Measurements from ENCODE around the gene JUN.

The JUN gene

GRCh38 chr1:58779801-58780382, 4.0 kb downstream of the JUN start:
- peaks cover 11% of the 10 kb centered on the region for H3K36me3 ChIP-seq (ENCODE audit: control insufficient read depth, insufficient read depth, low read length)
- H3K27me3 ChIP-seq (ENCODE audit: control insufficient read depth, insufficient read depth, low read length) = no peaks in the 10 kb centered on the region
- no peak overlapping the region for H3K9ac ChIP-seq (ENCODE audit: low read length)
- H3K27ac ChIP-seq (ENCODE audit: low read depth, low read length) = peak overlapping the region; percentile 67
- no peaks in the 10 kb centered on the region for H3K4me1 ChIP-seq (ENCODE audit: control insufficient read depth, insufficient read depth, low read length)
- H3K4me3 ChIP-seq (ENCODE audit: low read length) = peak overlapping the region; percentile 90

DNA sequence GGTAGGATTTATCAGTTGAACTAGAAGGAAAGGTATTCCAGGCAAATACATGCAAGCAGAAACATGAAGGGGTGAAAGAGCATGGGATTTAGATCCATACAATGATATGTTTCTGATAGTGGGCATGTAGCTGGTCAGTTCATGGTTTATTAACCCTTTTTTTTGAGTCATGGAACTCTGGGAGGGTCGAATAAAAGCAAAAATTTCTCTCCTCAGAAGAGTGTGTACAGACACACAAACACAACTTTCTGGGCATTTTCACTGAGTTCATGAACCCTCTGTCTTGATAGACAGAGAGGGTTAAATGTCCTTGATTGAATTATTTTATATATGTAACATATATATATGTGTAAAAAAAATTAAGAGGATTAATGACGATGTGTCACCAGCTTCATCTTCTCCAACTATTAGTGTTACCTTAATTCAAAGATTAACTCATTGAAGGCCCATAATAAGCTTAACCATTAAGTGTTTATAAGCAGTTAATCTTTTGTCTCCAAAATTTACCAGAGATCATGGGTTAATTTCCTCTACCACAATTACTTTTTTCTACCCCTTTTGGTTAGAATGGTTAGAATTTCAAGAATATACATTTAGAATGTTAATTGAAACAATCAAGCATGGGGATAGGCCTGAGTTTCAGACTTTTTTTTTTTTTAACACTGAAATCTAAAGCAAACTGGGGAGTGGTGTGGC, 4.6 kb downstream of the JUN start:
- Histone ChIP-seq H3K36me3 (ENCODE audit: control insufficient read depth, insufficient read depth, low read length) (peaks cover 11% of the 10 kb centered on the region), H3K27ac (ENCODE audit: low read depth, low read length) (peak overlapping the region; percentile 67), H3K4me1 (ENCODE audit: control insufficient read depth, insufficient read depth, low read length) (no peaks in the 10 kb centered on the region), H3K9ac (ENCODE audit: low read length) (no peak overlapping the region), H3K27me3 (ENCODE audit: control insufficient read depth, insufficient read depth, low read length) (no peaks in the 10 kb centered on the region), H3K4me3 (ENCODE audit: low read length) (no peak overlapping the region)

GRCh38 chr1:58778385-58779000, 5.4 kb downstream of the JUN start:
- Histone ChIP-seq H3K27me3 (ENCODE audit: control insufficient read depth, insufficient read depth, low read length) (no peaks in the 10 kb centered on the region), H3K4me3 (ENCODE audit: low read length) (no peak overlapping the region), H3K27ac (ENCODE audit: low read depth, low read length) (no peak overlapping the region), H3K9ac (ENCODE audit: low read length) (no peak overlapping the region), H3K36me3 (ENCODE audit: control insufficient read depth, insufficient read depth, low read length) (peaks cover 11% of the 10 kb centered on the region), H3K4me1 (ENCODE audit: control insufficient read depth, insufficient read depth, low read length) (peaks cover 5% of the 10 kb centered on the region)

- Histone ChIP-seq H3K36me3 (ENCODE audit: control insufficient read depth, insufficient read depth, low read length) (no peaks in the 10 kb centered on the region), H3K4me1 (ENCODE audit: control insufficient read depth, insufficient read depth, low read length) (peaks cover 10% of the 10 kb centered on the region), H3K9ac (ENCODE audit: low read length) (no peak overlapping the region), H3K27ac (ENCODE audit: low read depth, low read length) (peak overlapping the region; percentile 80), H3K4me3 (ENCODE audit: low read length) (no peak overlapping the region), H3K27me3 (ENCODE audit: control insufficient read depth, insufficient read depth, low read length) (no peaks in the 10 kb centered on the region)
These were observed 9.8 kb downstream of the JUN start for GRCh38 chr1:58774027-58774426.

GRCh38 chr1:58773406-58773840, 10.4 kb downstream of the JUN start:
- H3K9ac ChIP-seq (ENCODE audit: low read length) = no peak overlapping the region

GRCh38 chr1:58769809-58770320, 14.0 kb downstream of the JUN start:
- Histone ChIP-seq H3K4me1 (ENCODE audit: control insufficient read depth, insufficient read depth, low read length) (peaks cover 10% of the 10 kb centered on the region), H3K27ac (ENCODE audit: low read depth, low read length) (no peak overlapping the region), H3K36me3 (ENCODE audit: control insufficient read depth, insufficient read depth, low read length) (no peaks in the 10 kb centered on the region), H3K27me3 (ENCODE audit: control insufficient read depth, insufficient read depth, low read length) (no peaks in the 10 kb centered on the region), H3K4me3 (ENCODE audit: low read length) (no peak overlapping the region), H3K9ac (ENCODE audit: low read length) (no peak overlapping the region)

More at GRCh38 chr1:58773406-58773840, 10.4 kb downstream of the JUN start:
- Histone ChIP-seq H3K27ac (ENCODE audit: low read depth, low read length) (peak overlapping the region; percentile 80), H3K36me3 (ENCODE audit: control insufficient read depth, insufficient read depth, low read length) (no peaks in the 10 kb centered on the region), H3K4me3 (ENCODE audit: low read length) (no peak overlapping the region), H3K4me1 (ENCODE audit: control insufficient read depth, insufficient read depth, low read length) (peaks cover 10% of the 10 kb centered on the region), H3K27me3 (ENCODE audit: control insufficient read depth, insufficient read depth, low read length) (no peaks in the 10 kb centered on the region)

DNA sequence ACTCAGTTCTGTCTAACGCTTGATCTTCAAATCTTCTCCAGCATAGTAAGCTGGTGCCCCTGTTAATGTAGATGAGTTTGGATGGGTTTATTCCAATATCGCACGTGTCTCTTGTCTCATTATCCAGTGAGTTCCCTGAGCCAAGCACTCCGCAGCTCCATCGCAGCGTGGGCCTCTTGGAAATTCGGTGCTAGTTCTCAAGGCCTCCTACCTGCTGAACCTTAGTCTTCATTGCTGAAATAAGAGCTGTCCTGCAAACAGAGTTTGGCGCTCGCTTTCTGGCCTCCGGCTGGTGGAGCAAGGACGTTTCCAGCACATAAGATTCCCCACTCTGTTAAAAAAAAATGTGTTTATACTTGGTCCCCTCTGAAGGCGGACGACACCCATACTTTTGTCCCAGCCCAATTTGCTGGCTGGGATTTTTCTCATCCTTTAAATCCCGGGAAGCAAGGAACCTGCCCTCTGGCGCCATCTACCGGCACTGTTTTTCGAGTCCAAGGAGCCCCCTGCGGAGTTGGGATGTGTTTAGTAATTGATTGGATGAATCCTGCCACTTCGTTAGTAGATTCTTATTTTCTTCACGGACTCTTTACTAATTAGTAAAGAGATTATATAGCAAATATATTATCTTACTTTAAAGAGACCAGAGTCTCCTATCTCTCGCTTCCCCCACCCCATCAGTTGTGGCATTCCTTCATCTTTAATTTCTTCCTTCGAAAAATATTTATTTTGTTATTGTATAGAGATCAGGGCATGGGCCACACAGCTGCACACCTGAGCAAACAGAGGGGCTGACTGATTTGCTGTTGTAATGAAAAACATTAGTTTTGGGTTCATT, 14.7 kb downstream of the JUN start:
- H3K27me3 ChIP-seq (ENCODE audit: control insufficient read depth, insufficient read depth, low read length) = no peaks in the 10 kb centered on the region
- H3K9ac ChIP-seq (ENCODE audit: low read length) = no peak overlapping the region
- H3K4me3 ChIP-seq (ENCODE audit: low read length) = no peak overlapping the region
- H3K4me1 ChIP-seq (ENCODE audit: control insufficient read depth, insufficient read depth, low read length) = peaks cover 13% of the 10 kb centered on the region
- no peaks in the 10 kb centered on the region for H3K36me3 ChIP-seq (ENCODE audit: control insufficient read depth, insufficient read depth, low read length)
- H3K27ac ChIP-seq (ENCODE audit: low read depth, low read length) = no peak overlapping the region

GRCh38 chr1:58768191-58768731, 15.6 kb downstream of the JUN start:
- Histone ChIP-seq H3K4me1 (ENCODE audit: control insufficient read depth, insufficient read depth, low read length) (peaks cover 9% of the 10 kb centered on the region), H3K27me3 (ENCODE audit: control insufficient read depth, insufficient read depth, low read length) (no peaks in the 10 kb centered on the region), H3K36me3 (ENCODE audit: control insufficient read depth, insufficient read depth, low read length) (no peaks in the 10 kb centered on the region), H3K9ac (ENCODE audit: low read length) (no peak overlapping the region), H3K27ac (ENCODE audit: low read depth, low read length) (no peak overlapping the region), H3K4me3 (ENCODE audit: low read length) (no peak overlapping the region)

GRCh38 chr1:58767143-58767542, 16.7 kb downstream of the JUN start:
- no peak overlapping the region for H3K4me3 ChIP-seq (ENCODE audit: low read length)
- no peak overlapping the region for H3K27ac ChIP-seq (ENCODE audit: low read depth, low read length)
- peaks cover 6% of the 10 kb centered on the region for H3K4me1 ChIP-seq (ENCODE audit: control insufficient read depth, insufficient read depth, low read length)
- H3K27me3 ChIP-seq (ENCODE audit: control insufficient read depth, insufficient read depth, low read length) = no peaks in the 10 kb centered on the region
- H3K9ac ChIP-seq (ENCODE audit: low read length) = no peak overlapping the region
- H3K36me3 ChIP-seq (ENCODE audit: control insufficient read depth, insufficient read depth, low read length) = no peaks in the 10 kb centered on the region

- H3K27me3 ChIP-seq (ENCODE audit: control insufficient read depth, insufficient read depth, low read length) = no peaks in the 10 kb centered on the region
- H3K4me1 ChIP-seq (ENCODE audit: control insufficient read depth, insufficient read depth, low read length) = peaks cover 6% of the 10 kb centered on the region
- no peak overlapping the region for H3K4me3 ChIP-seq (ENCODE audit: low read length)
- no peaks in the 10 kb centered on the region for H3K36me3 ChIP-seq (ENCODE audit: control insufficient read depth, insufficient read depth, low read length)
- H3K27ac ChIP-seq (ENCODE audit: low read depth, low read length) = no peak overlapping the region
- no peak overlapping the region for H3K9ac ChIP-seq (ENCODE audit: low read length)
These were observed 18.4 kb downstream of the JUN start for GRCh38 chr1:58765441-58765840.

GRCh38 chr1:58765006-58765405, 18.8 kb downstream of the JUN start:
- Histone ChIP-seq H3K27ac (ENCODE audit: low read depth, low read length) (no peak overlapping the region), H3K36me3 (ENCODE audit: control insufficient read depth, insufficient read depth, low read length) (no peaks in the 10 kb centered on the region), H3K4me1 (ENCODE audit: control insufficient read depth, insufficient read depth, low read length) (peaks cover 6% of the 10 kb centered on the region), H3K27me3 (ENCODE audit: control insufficient read depth, insufficient read depth, low read length) (no peaks in the 10 kb centered on the region), H3K4me3 (ENCODE audit: low read length) (no peak overlapping the region), H3K9ac (ENCODE audit: low read length) (no peak overlapping the region)

Measured in rectal smooth muscle tissue (tissue), 1 donor.